ENCODE measurements around the gene ANKRD40.
"Not testable (repeated sequence)": the region's sequence is repeated elsewhere in the genome, so short reads cannot be mapped to it uniquely, and the experiment has no call there.

Gene ANKRD40

GRCh38 chr17:50684612-50685333 lies 22.9 kb downstream of the ANKRD40 start:
- H3K9me3 Mint-ChIP-seq = no peaks in the 10 kb centered on the region
- no peak overlapping the region for H3K4me3 Mint-ChIP-seq
- H3K27ac Mint-ChIP-seq = no peak overlapping the region
- H3K4me1 Mint-ChIP-seq (ENCODE audit: low read depth) = peaks cover 7% of the 10 kb centered on the region
- H3K36me3 Mint-ChIP-seq (ENCODE audit: low read depth) = no peaks in the 10 kb centered on the region
- H3K27me3 Mint-ChIP-seq (ENCODE audit: low read depth) = peaks cover 28% of the 10 kb centered on the region

GRCh38 chr17:50684288-50684611 lies 23.5 kb downstream of the ANKRD40 start:
- H3K27ac Mint-ChIP-seq = no peak overlapping the region
- peaks cover 28% of the 10 kb centered on the region for H3K27me3 Mint-ChIP-seq (ENCODE audit: low read depth)
- peaks cover 7% of the 10 kb centered on the region for H3K4me1 Mint-ChIP-seq (ENCODE audit: low read depth)
- no peaks in the 10 kb centered on the region for H3K36me3 Mint-ChIP-seq (ENCODE audit: low read depth)
- no peaks in the 10 kb centered on the region for H3K9me3 Mint-ChIP-seq
- no peak overlapping the region for H3K4me3 Mint-ChIP-seq

GRCh38 chr17:50683434-50684287 lies 24.1 kb downstream of the ANKRD40 start:
- H3K27ac Mint-ChIP-seq = no peak overlapping the region
- no peaks in the 10 kb centered on the region for H3K36me3 Mint-ChIP-seq (ENCODE audit: low read depth)
- H3K4me3 Mint-ChIP-seq = no peak overlapping the region
- H3K4me1 Mint-ChIP-seq (ENCODE audit: low read depth) = peaks cover 7% of the 10 kb centered on the region
- peaks cover 28% of the 10 kb centered on the region for H3K27me3 Mint-ChIP-seq (ENCODE audit: low read depth)
- no peaks in the 10 kb centered on the region for H3K9me3 Mint-ChIP-seq

- Mint-ChIP-seq H3K4me1 (ENCODE audit: low read depth) (peaks cover 7% of the 10 kb centered on the region), H3K27ac (no peak overlapping the region), H3K9me3 (no peaks in the 10 kb centered on the region), H3K36me3 (ENCODE audit: low read depth) (no peaks in the 10 kb centered on the region), H3K4me3 (no peak overlapping the region), H3K27me3 (ENCODE audit: low read depth) (peaks cover 28% of the 10 kb centered on the region)
Measured at GRCh38 chr17:50682938-50683337, 24.8 kb downstream of the ANKRD40 start.

GRCh38 chr17:50682441-50682840 lies 25.3 kb downstream of the ANKRD40 start:
- H3K4me1 Mint-ChIP-seq (ENCODE audit: low read depth) = peaks cover 7% of the 10 kb centered on the region
- H3K27ac Mint-ChIP-seq = no peak overlapping the region

DNA sequence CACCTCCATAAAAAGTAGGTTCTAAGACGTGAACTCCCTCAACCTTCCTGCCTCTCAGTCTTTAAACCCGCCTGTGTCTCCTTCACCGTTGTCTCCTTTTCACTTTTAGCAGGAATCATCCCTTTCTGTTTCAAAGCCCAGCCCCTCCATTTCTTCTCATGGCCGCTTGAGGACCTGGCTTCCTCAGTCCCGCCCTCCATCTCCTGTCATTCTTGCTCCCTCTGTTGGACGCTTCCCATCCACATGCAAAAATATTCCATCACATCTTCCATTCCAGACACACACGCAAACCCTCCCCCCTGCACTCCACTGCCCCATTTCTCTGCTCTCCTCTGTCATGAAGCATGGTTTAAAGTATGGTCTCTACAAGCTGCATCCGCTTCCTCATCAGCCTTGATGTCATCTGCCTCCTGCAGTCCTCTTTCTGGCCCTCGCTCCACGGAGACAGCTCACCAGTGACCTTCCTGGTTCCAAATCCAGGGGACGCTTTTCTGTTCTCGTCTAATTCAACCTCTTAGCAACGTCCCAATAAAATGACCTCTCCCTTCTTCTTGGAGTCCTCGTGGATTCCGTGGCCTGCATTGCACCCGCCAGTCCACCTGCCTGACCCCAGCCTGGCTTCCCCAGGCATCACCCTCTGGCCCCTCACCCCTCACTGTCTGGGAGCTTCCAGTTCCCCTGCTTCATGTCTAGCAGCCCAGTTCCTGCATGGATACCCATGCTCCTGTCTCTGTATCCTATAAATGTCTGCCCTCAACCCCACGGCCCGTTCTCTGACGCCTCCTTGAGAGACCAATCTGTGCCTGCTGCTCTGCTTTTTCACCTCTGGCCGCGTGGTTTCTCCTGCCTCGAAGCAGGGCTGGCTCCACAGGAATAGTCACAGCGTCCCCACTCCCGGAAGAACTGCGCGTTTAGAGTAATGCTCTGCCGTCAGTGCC lies 26.2 kb downstream of the ANKRD40 start:
- Mint-ChIP-seq H3K4me1 (ENCODE audit: low read depth) (peaks cover 7% of the 10 kb centered on the region), H3K4me3 (peak overlapping the region; percentile 22), H3K27me3 (ENCODE audit: low read depth) (peaks cover 32% of the 10 kb centered on the region), H3K27ac (no peak overlapping the region), H3K36me3 (ENCODE audit: low read depth) (no peaks in the 10 kb centered on the region), H3K9me3 (no peaks in the 10 kb centered on the region)

More at GRCh38 chr17:50682441-50682840, 25.3 kb downstream of the ANKRD40 start:
- peaks cover 28% of the 10 kb centered on the region for H3K27me3 Mint-ChIP-seq (ENCODE audit: low read depth)
- H3K9me3 Mint-ChIP-seq = no peaks in the 10 kb centered on the region
- no peak overlapping the region for H3K4me3 Mint-ChIP-seq
- H3K36me3 Mint-ChIP-seq (ENCODE audit: low read depth) = no peaks in the 10 kb centered on the region

GRCh38 chr17:50680543-50681262 lies 27.0 kb downstream of the ANKRD40 start:
- H3K27ac Mint-ChIP-seq; H3K36me3 Mint-ChIP-seq (ENCODE audit: low read depth); H3K4me1 Mint-ChIP-seq (ENCODE audit: low read depth); H3K4me3 Mint-ChIP-seq; H3K9me3 Mint-ChIP-seq: not testable (repeated sequence)
- H3K27me3 Mint-ChIP-seq (ENCODE audit: low read depth) = peaks cover 32% of the 10 kb centered on the region

- Mint-ChIP-seq H3K36me3 (ENCODE audit: low read depth) (no peaks in the 10 kb centered on the region), H3K27ac (no peak overlapping the region), H3K9me3 (no peaks in the 10 kb centered on the region), H3K4me1 (ENCODE audit: low read depth) (peaks cover 7% of the 10 kb centered on the region), H3K27me3 (ENCODE audit: low read depth) (peaks cover 32% of the 10 kb centered on the region), H3K4me3 (no peak overlapping the region)
Measured at GRCh38 chr17:50680126-50680525, 27.6 kb downstream of the ANKRD40 start.

DNA sequence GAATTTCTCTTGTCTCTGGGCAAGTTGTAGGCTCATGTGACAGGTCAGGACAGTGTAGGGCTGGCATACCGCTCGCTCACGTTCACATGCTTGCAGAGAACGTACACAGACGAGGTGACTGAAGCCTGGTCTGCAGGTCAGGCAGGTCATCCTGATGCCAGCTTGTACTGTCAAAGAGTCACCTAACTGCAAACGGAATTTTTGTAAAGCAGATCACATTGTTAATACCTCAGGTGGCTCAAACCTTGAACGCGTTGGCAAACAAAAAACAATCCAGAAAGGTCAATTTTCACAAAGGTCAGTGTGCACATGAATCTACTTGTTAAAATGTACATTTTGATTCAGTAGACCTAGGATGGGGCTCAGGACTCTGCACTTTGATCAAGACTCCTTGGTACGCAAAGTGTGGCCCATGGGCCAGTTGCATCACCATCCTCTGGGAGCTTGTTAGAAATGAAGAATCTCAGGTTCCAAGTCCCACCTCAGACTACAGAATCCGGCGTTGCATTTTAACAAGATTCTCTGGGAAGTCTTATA lies 28.6 kb downstream of the ANKRD40 start:
- H3K27me3 Mint-ChIP-seq (ENCODE audit: low read depth) = peaks cover 32% of the 10 kb centered on the region
- H3K27ac Mint-ChIP-seq = no peak overlapping the region
- H3K9me3 Mint-ChIP-seq = no peaks in the 10 kb centered on the region
- no peak overlapping the region for H3K4me3 Mint-ChIP-seq
- H3K36me3 Mint-ChIP-seq (ENCODE audit: low read depth) = no peaks in the 10 kb centered on the region
- H3K4me1 Mint-ChIP-seq (ENCODE audit: low read depth) = peaks cover 7% of the 10 kb centered on the region

- Mint-ChIP-seq H3K27ac (no peak overlapping the region), H3K27me3 (ENCODE audit: low read depth) (peaks cover 32% of the 10 kb centered on the region), H3K9me3 (no peaks in the 10 kb centered on the region), H3K36me3 (ENCODE audit: low read depth) (no peaks in the 10 kb centered on the region), H3K4me1 (ENCODE audit: low read depth) (peaks cover 7% of the 10 kb centered on the region), H3K4me3 (no peak overlapping the region)
Measured at GRCh38 chr17:50677851-50678375, 29.8 kb downstream of the ANKRD40 start.

DNA sequence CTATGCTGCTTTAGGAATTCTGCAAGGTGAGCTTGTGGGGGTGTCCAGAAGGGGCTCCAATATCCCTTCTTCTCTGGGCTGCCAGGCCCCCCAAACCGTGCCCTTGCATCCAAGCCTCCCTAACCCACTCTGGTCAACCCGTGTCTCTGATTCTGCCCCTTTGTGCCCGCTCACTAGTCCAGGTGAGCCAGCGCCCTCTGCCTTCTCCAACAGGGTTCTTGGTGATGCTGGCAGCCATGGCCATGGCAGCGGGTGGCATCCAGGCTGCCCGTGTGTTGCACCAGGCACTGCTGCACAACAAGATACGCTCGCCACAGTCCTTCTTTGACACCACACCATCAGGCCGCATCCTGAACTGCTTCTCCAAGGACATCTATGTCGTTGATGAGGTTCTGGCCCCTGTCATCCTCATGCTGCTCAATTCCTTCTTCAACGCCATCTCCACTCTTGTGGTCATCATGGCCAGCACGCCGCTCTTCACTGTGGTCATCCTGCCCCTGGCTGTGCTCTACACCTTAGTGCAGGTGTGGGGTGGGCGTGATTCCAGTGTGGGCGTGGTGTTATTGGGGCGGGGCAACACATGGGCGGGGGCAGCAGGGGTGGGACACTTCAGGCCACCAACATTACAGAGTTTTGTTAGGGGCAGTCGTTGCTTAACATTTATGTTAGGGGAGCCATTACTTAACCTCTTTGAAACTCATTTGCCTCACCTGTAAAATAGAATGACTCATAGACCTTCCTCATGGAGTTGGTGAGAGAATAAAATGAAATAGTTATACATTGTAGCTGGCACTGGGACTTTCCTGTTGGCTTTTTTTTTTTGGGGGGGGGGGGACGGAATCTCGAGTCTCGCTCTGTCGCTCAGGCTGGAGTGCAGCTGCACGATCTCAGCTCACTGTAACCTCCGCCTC lies 31.4 kb downstream of the ANKRD40 start:
- Mint-ChIP-seq H3K27me3 (ENCODE audit: low read depth) (peaks cover 18% of the 10 kb centered on the region), H3K27ac (no peak overlapping the region), H3K9me3 (no peaks in the 10 kb centered on the region), H3K4me1 (ENCODE audit: low read depth) (peaks cover 5% of the 10 kb centered on the region), H3K36me3 (ENCODE audit: low read depth) (no peaks in the 10 kb centered on the region), H3K4me3 (no peak overlapping the region)

- Mint-ChIP-seq H3K27me3 (ENCODE audit: low read depth) (peaks cover 13% of the 10 kb centered on the region), H3K4me1 (ENCODE audit: low read depth) (peaks cover 2% of the 10 kb centered on the region), H3K4me3 (no peak overlapping the region), H3K9me3 (no peaks in the 10 kb centered on the region), H3K27ac (no peak overlapping the region), H3K36me3 (ENCODE audit: low read depth) (no peaks in the 10 kb centered on the region)
Measured at GRCh38 chr17:50675627-50676026, 32.1 kb downstream of the ANKRD40 start.

DNA sequence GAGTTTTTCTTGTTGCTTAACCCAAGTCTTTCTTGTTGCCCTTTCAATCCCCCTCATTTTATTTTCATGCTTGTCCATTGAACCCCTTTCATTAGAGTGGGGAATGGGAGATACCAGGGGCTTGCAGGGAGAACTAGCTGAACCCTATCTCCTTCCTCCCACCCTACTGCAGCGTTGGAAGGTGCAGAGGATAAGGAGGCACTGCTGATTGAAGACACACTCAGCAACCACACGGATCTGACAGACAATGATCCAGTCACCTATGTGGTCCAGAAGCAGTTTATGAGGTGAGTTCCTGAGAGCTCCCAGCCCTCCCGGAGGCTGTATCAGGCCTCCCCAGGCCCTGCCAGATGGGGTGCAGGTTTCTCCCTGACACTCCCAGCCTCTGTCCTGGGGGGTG lies 32.5 kb downstream of the ANKRD40 start:
- H3K27ac Mint-ChIP-seq = no peak overlapping the region
- no peaks in the 10 kb centered on the region for H3K9me3 Mint-ChIP-seq
- no peak overlapping the region for H3K4me3 Mint-ChIP-seq
- no peaks in the 10 kb centered on the region for H3K36me3 Mint-ChIP-seq (ENCODE audit: low read depth)
- peaks cover 9% of the 10 kb centered on the region for H3K27me3 Mint-ChIP-seq (ENCODE audit: low read depth)
- H3K4me1 Mint-ChIP-seq (ENCODE audit: low read depth) = no peaks in the 10 kb centered on the region
